HepG2 (cell line): Measurements from ENCODE around the gene BATF3. TPM values are rescaled to one million over a fixed set of nuclear protein-coding genes. Genes with fewer than 3 reads are reported as not detected.
A peak's percentile ranks its signal among the peaks of the same experiment; 100 is the strongest.

Experiments used
- ARNTL ChIP-seq: sonication (generic); formaldehyde crosslinking; IDR thresholded peaks from 2 replicates; pipeline ENCODE4 v1.4.0; 2020; ENCODE audit warnings: mild to moderate bottlenecking, missing genetic modification reagents
- FOXK1 ChIP-seq: sonication (generic); formaldehyde crosslinking; IDR thresholded peaks from 2 replicates; pipeline ENCODE4 v1.4.0; 2020; ENCODE audit warnings: low read depth, missing genetic modification reagents, borderline replicate concordance
- MIER3 ChIP-seq: IDR thresholded peaks from 2 replicates; pipeline ENCODE4 v1.6.1; 2016; ENCODE audit warnings: missing compliant biosample characterization, borderline replicate concordance
- RCOR2 ChIP-seq: IDR thresholded peaks from 2 replicates; pipeline ENCODE4 v1.6.1; 2016; ENCODE audit warnings: missing biosample characterization, missing genetic modification reagents
- ZNF605 ChIP-seq: sonication (generic); formaldehyde crosslinking; IDR thresholded peaks from 2 replicates; pipeline ENCODE4 v1.8.0; 2022; ENCODE audit warnings: mild to moderate bottlenecking, missing genetic modification reagents
- ZNF678 ChIP-seq: sonication (generic); formaldehyde crosslinking; IDR thresholded peaks from 2 replicates; pipeline ENCODE4 v1.4.0; 2020; ENCODE audit warnings: mild to moderate bottlenecking, missing genetic modification reagents
- ZNF788 ChIP-seq: sonication (generic); formaldehyde crosslinking; IDR thresholded peaks from 2 replicates; pipeline ENCODE4 v1.5.0; 2020; ENCODE audit warnings: mild to moderate bottlenecking, missing genetic modification reagents, borderline replicate concordance
- polyA plus RNA-seq, 8 experiments: library from polyadenylated mRNA; depleted of rRNA in 3 of 8; stranded (reverse) in 7 of 8; unstranded in 1 of 8; fragments of >200 nt; fragmentation: Illumina TruSeq in 4 of 8; extraction: Trizol in 4 of 8; gene quantifications; 2 replicates each; pipeline versions ENCODE4 v1.2.1 to v1.2.3, GENCODE V29; 2011 to 2016; ENCODE audit warnings: low read depth in 4 of 8, missing spikeins in 1 of 8, mixed read lengths in 1 of 8; ENCODE audit not compliant: insufficient read depth in 1 of 8
- total RNA-seq, 5 experiments: library from RNA; depleted of rRNA; stranded (reverse); fragments of >200 nt; fragmentation: Illumina TruSeq; extraction: Trizol; gene quantifications; 2 replicates each; pipeline ENCODE4 v1.2.3, GENCODE V29; 2016; ENCODE audit warnings: low read depth in 1 of 5
- TF ChIP-seq, protein P1 (sequence below): IDR thresholded peaks from 2 replicates; pipeline ENCODE4 v1.6.1; 2016; ENCODE audit warnings: mild to moderate bottlenecking
- TF ChIP-seq, protein P2 (sequence below), 2 experiments: sonication (generic) in 1 of 2; formaldehyde crosslinking in 1 of 2; IDR thresholded peaks; 2 replicates each; pipeline versions ENCODE4 v1.4.0 to v1.6.1; 2016 to 2020; ENCODE audit warnings: borderline replicate concordance in 1 of 2, low read depth in 1 of 2, mild to moderate bottlenecking in 1 of 2, missing genetic modification reagents in 1 of 2
- TF ChIP-seq, protein P3 (sequence below), 2 experiments: fragments of 450-650 bp in 1 of 2; sonication (generic) in 1 of 2; formaldehyde crosslinking; IDR thresholded peaks; 2 replicates each; pipeline versions ENCODE4 v1.5.0 to v1.8.0; 2020 to 2022; ENCODE audit warnings: mild to moderate bottlenecking in 1 of 2, missing genetic modification reagents in 1 of 2
- TF ChIP-seq, protein P4 (sequence below): sonication (generic); formaldehyde crosslinking; IDR thresholded peaks from 2 replicates; pipeline ENCODE4 v1.4.0; 2020; ENCODE audit warnings: missing genetic modification reagents
- TF ChIP-seq, protein P5 (sequence below): sonication (generic); formaldehyde crosslinking; IDR thresholded peaks from 2 replicates; pipeline ENCODE4 v1.4.0; 2020; ENCODE audit warnings: mild to moderate bottlenecking, missing genetic modification reagents

BATF3 gene
- total and polyA plus RNA-seq, 2 of the 13 experiments (the other 11 are each of a cell fraction or from before 2014, with no cell fraction given) = 0.13 TPM; not detected in 1

DNA sequence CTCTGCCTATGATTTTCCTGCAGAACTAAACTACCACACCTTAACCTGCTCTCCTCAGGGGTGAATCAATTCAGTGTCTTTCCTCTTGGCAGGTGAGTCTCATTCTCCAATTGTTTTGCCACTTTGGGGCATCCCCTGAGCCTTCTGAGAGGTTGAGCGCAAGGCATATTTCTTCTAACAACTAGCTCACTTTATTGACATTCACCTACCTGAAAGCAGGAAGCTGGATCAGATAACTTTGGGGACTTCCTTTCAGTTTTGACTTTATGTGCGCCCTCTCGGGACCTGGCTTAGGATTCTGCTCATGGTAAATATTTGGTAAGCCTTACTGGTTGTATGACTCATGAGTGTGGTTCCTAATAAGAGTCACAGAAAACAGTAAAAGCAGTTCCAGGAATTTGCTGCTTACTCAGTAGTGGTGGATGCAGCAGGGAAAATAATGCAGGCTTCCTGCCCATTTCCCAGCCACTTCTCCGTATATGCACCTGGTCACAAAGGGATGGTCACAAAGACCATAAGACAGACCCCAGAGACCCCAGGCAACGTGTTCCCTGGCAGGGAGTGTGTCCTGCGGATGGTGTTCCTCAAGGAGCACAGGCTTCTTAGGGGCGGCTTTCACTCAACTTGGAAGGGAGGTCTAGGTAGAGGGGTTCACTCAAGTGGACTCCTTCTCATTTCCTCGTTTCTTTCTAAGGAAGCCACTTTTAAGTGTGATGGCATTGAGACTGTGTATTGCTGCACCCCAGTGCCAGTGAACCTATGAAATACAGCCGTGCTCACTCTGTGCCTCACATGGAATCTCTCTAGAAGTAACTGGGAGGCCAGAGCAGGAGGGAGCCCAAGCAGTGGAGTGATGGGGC lies 22.0 kb upstream of the BATF3 start (continued):
- TF ChIP-seq MIER3 (peak; percentile 47; the same call in 1 of the 2 replicates), ZNF605 (CRISPR knock-in tag) (peak; percentile 61), ARNTL (0 out of 2 replicates have a peak, but pooled peaks have one; percentile 31), RCOR2 (CRISPR knock-in tag) (peak; percentile 83), ZNF788 (CRISPR knock-in tag) (peak; percentile 24; the same call in 1 of the 2 replicates), FOXK1 (CRISPR knock-in tag) (peak; percentile 37; the same call in 1 of the 2 replicates), ZNF678 (CRISPR knock-in tag) (no peak)
- TF ChIP-seq, protein P1, sequence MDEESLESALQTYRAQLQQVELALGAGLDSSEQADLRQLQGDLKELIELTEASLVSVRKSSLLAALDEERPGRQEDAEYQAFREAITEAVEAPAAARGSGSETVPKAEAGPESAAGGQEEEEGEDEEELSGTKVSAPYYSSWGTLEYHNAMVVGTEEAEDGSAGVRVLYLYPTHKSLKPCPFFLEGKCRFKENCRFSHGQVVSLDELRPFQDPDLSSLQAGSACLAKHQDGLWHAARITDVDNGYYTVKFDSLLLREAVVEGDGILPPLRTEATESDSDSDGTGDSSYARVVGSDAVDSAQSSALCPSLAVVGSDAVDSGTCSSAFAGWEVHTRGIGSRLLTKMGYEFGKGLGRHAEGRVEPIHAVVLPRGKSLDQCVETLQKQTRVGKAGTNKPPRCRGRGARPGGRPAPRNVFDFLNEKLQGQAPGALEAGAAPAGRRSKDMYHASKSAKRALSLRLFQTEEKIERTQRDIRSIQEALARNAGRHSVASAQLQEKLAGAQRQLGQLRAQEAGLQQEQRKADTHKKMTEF (CRISPR knock-in tag) = peak; percentile 84
- TF ChIP-seq, protein P2, sequence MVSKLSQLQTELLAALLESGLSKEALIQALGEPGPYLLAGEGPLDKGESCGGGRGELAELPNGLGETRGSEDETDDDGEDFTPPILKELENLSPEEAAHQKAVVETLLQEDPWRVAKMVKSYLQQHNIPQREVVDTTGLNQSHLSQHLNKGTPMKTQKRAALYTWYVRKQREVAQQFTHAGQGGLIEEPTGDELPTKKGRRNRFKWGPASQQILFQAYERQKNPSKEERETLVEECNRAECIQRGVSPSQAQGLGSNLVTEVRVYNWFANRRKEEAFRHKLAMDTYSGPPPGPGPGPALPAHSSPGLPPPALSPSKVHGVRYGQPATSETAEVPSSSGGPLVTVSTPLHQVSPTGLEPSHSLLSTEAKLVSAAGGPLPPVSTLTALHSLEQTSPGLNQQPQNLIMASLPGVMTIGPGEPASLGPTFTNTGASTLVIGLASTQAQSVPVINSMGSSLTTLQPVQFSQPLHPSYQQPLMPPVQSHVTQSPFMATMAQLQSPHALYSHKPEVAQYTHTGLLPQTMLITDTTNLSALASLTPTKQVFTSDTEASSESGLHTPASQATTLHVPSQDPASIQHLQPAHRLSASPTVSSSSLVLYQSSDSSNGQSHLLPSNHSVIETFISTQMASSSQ (IDR thresholded peaks at IDR 0.05; ENCODE audit: low read depth) = peak; percentile 49; the same call in 1 of the 2 replicates
- TF ChIP-seq, protein P2 (CRISPR knock-in tag; IDR thresholded peaks at IDR 0.05; ENCODE audit: borderline replicate concordance) = peak; percentile 64; the same call in 1 of the 2 replicates
- TF ChIP-seq, protein P3, sequence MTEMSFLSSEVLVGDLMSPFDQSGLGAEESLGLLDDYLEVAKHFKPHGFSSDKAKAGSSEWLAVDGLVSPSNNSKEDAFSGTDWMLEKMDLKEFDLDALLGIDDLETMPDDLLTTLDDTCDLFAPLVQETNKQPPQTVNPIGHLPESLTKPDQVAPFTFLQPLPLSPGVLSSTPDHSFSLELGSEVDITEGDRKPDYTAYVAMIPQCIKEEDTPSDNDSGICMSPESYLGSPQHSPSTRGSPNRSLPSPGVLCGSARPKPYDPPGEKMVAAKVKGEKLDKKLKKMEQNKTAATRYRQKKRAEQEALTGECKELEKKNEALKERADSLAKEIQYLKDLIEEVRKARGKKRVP (CRISPR knock-in tag; IDR thresholded peaks at IDR 0.05) = peak in 1 of 2 experiments; percentile 49; a peak in 2 of 4 replicates
- TF ChIP-seq, protein P4, sequence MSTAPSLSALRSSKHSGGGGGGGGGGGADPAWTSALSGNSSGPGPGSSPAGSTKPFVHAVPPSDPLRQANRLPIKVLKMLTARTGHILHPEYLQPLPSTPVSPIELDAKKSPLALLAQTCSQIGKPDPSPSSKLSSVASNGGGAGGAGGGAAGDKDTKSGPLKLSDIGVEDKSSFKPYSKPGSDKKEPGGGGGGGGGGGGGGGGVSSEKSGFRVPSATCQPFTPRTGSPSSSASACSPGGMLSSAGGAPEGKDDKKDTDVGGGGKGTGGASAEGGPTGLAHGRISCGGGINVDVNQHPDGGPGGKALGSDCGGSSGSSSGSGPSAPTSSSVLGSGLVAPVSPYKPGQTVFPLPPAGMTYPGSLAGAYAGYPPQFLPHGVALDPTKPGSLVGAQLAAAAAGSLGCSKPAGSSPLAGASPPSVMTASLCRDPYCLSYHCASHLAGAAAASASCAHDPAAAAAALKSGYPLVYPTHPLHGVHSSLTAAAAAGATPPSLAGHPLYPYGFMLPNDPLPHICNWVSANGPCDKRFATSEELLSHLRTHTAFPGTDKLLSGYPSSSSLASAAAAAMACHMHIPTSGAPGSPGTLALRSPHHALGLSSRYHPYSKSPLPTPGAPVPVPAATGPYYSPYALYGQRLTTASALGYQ (CRISPR knock-in tag) = peak; percentile 50; the same call in 1 of the 2 replicates
- TF ChIP-seq, protein P5, sequence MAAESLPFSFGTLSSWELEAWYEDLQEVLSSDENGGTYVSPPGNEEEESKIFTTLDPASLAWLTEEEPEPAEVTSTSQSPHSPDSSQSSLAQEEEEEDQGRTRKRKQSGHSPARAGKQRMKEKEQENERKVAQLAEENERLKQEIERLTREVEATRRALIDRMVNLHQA (CRISPR knock-in tag) = no peak
